ENCODE data around the gene PWWP2A. TPM values are rescaled to one million over a fixed set of nuclear protein-coding genes. Genes with fewer than 3 reads are reported as not detected.
A peak's percentile ranks its signal among the peaks of the same experiment; 100 is the strongest.

PWWP2A gene
- total and polyA plus RNA-seq, 10 of the 15 experiments (the other 5 are each of a cell fraction or from before 2014, with no cell fraction given) = 5.7 to 26.1 (median 17.7) TPM

- TF ChIP-seq ZNF384 (IDR thresholded peaks at IDR 0.05; ENCODE audit: borderline replicate concordance, low read depth, low read length) = no peak
- no peak for TF ChIP-seq ZZZ3 (IDR thresholded peaks at IDR 0.05; ENCODE audit: control insufficient read depth, insufficient read length, low read depth)
- TF ChIP-seq CUX1 (IDR thresholded peaks at IDR 0.05; ENCODE audit: insufficient replicate concordance, low read depth, low read length) = no peak
- no peak for TF ChIP-seq YBX1 (IDR thresholded peaks at IDR 0.05)
- TF ChIP-seq HCFC1 (IDR thresholded peaks at IDR 0.05; ENCODE audit: low read length) = no peak
- TF ChIP-seq ZNF622 (IDR thresholded peaks at IDR 0.05) = no peak
- peak; percentile 54; the same call in 1 of the 2 replicates for TF ChIP-seq CBFB (IDR thresholded peaks at IDR 0.05; ENCODE audit: low read depth)
- TF ChIP-seq CEBPZ (IDR thresholded peaks at IDR 0.05; ENCODE audit: low read depth, low read length) = peak; percentile 97
- no peak for TF ChIP-seq CBX3 (IDR thresholded peaks at IDR 0.05; ENCODE audit: borderline replicate concordance, low read depth)
- no peak for TF ChIP-seq MEF2B (IDR thresholded peaks at IDR 0.05; ENCODE audit: partially characterized antibody, poor library complexity, severe bottlenecking)
- peak; percentile 94 for TF ChIP-seq TAF1 (IDR thresholded peaks at IDR 0.05; ENCODE audit: borderline replicate concordance, low read depth, low read length)
- TF ChIP-seq USF1 (IDR thresholded peaks at IDR 0.05; ENCODE audit: borderline replicate concordance, extremely low read length, insufficient read depth, low read depth, low read length) = no peak
- TF ChIP-seq RB1 (IDR thresholded peaks at IDR 0.05; ENCODE audit: borderline replicate concordance) = peak; percentile 92; the same call in 1 of the 2 replicates
- no peak for TF ChIP-seq BRCA1 (IDR thresholded peaks at IDR 0.05; ENCODE audit: low read depth, low read length)
- no peak for TF ChIP-seq SIX5 (IDR thresholded peaks at IDR 0.05; ENCODE audit: low read depth, low read length, severe bottlenecking)
- peak; percentile 60; the same call in 1 of the 2 replicates for TF ChIP-seq MXI1 (IDR thresholded peaks at IDR 0.05; ENCODE audit: low read depth, low read length)
- peak; percentile 8; the same call in 1 of the 2 replicates for TF ChIP-seq USF2 (IDR thresholded peaks at IDR 0.05; ENCODE audit: borderline replicate concordance, low read depth, low read length)
- TF ChIP-seq ZBED1 (IDR thresholded peaks at IDR 0.05; ENCODE audit: borderline replicate concordance) = no peak
- peak; percentile 74 for TF ChIP-seq NFYA (IDR thresholded peaks at IDR 0.05; ENCODE audit: borderline replicate concordance, low read depth, low read length)
Measured at GRCh38 chr5:160119142-160119904, at the start of gene PWWP2A (continued).

Data from GM12878 (cell line).